ENCODE measurements around the gene FBRS. TPM values are rescaled to one million over a fixed set of nuclear protein-coding genes. Genes with fewer than 3 reads are reported as not detected.

Gene FBRS
- total RNA-seq, 6 donors from 2014 or later, result 38.0 to 150 (median 70.4) TPM

- H3K4me1 ChIP-seq, result peaks cover 24 to 47% (median 24%) of the 10 kb centered on the region in 4 donors
- H3K27me3 ChIP-seq, result no peaks in the 10 kb centered on the region
- H3K36me3 ChIP-seq, result peaks cover 61 to 87% (median 83%) of the 10 kb centered on the region in 4 donors
- TF ChIP-seq EP300 (IDR thresholded peaks at IDR 0.05), result no peak
- no peak for TF ChIP-seq POLR2AphosphoS5 (IDR thresholded peaks at IDR 0.05)
- no peak for TF ChIP-seq POLR2A (IDR thresholded peaks at IDR 0.05)
- TF ChIP-seq CTCF (IDR thresholded peaks at IDR 0.05), result no peak
- no peak for ATAC-seq (ENCODE audit: low FRiP score in 2 of 2)
- 86 to 93% methylated on average over 7 to 14 of the region's 15 CpGs for WGBS, 2 donors
- H3K27ac ChIP-seq, result no peak overlapping the region
- H3K4me3 ChIP-seq, result no peak overlapping the region
- no peak for DNase-seq
- H3K9me3 ChIP-seq, result no peaks in the 10 kb centered on the region
Measured at GRCh38 chr16:30664616-30665109, 6.4 kb downstream of the FBRS start.

- ATAC-seq (ENCODE audit: low FRiP score in 2 of 2) (no peak), DNase-seq (no peak)
- H3K9me3 ChIP-seq, result no peaks in the 10 kb centered on the region
- 90 to 94% methylated on average over 16 to 22 of the region's 22 CpGs for WGBS, 2 donors
- H3K4me1 ChIP-seq, result peaks cover 20 to 41% (median 22%) of the 10 kb centered on the region in 4 donors
- H3K27ac ChIP-seq, result no peak overlapping the region
- TF ChIP-seq POLR2AphosphoS5 (IDR thresholded peaks at IDR 0.05) (no peak), EP300 (IDR thresholded peaks at IDR 0.05) (no peak), CTCF (IDR thresholded peaks at IDR 0.05) (no peak), POLR2A (IDR thresholded peaks at IDR 0.05) (no peak)
- H3K4me3 ChIP-seq, result no peak overlapping the region
- peaks cover 65 to 94% (median 90%) of the 10 kb centered on the region in 4 donors for H3K36me3 ChIP-seq
- no peaks in the 10 kb centered on the region for H3K27me3 ChIP-seq
Measured at GRCh38 chr16:30665155-30665829, 7.1 kb downstream of the FBRS start.

GRCh38 chr16:30665830-30666190 lies 7.6 kb downstream of the FBRS start:
- WGBS, 2 donors, result 79 to 82% methylated on average over 4 of the region's 4 CpGs
- Histone ChIP-seq H3K9me3 (no peaks in the 10 kb centered on the region), H3K27me3 (no peaks in the 10 kb centered on the region), H3K4me1 (peaks cover 15 to 36% (median 16%) of the 10 kb centered on the region in 4 donors), H3K27ac (no peak overlapping the region), H3K4me3 (no peak overlapping the region), H3K36me3 (peaks cover 65 to 99% (median 94%) of the 10 kb centered on the region in 4 donors)
- ATAC-seq (ENCODE audit: low FRiP score in 2 of 2), result no peak
- DNase-seq, result no peak
- no peak for TF ChIP-seq POLR2A (IDR thresholded peaks at IDR 0.05)
- TF ChIP-seq CTCF (IDR thresholded peaks at IDR 0.05), result no peak
- TF ChIP-seq EP300 (IDR thresholded peaks at IDR 0.05), result no peak
- TF ChIP-seq POLR2AphosphoS5 (IDR thresholded peaks at IDR 0.05), result no peak

GRCh38 chr16:30666681-30667080 lies 8.4 kb downstream of the FBRS start:
- no peaks in the 10 kb centered on the region for H3K9me3 ChIP-seq
- peaks cover 6 to 27% (median 8%) of the 10 kb centered on the region in 4 donors for H3K4me1 ChIP-seq
- peaks cover 65 to 93% (median 92%) of the 10 kb centered on the region in 4 donors for H3K36me3 ChIP-seq
- ATAC-seq (ENCODE audit: low FRiP score in 2 of 2) (no peak), DNase-seq (no peak)
- no peaks in the 10 kb centered on the region for H3K27me3 ChIP-seq
- no peak overlapping the region for H3K4me3 ChIP-seq
- 69 to 84% methylated on average over 7 of the region's 7 CpGs for WGBS, 2 donors
- H3K27ac ChIP-seq, result no peak overlapping the region
- TF ChIP-seq POLR2AphosphoS5 (IDR thresholded peaks at IDR 0.05) (no peak), POLR2A (IDR thresholded peaks at IDR 0.05) (no peak), EP300 (IDR thresholded peaks at IDR 0.05) (no peak), CTCF (IDR thresholded peaks at IDR 0.05) (no peak)
